ENCODE results near the gene ZP1.
A peak's percentile ranks its signal among the peaks of the same experiment; 100 is the strongest.
"Not testable (repeated sequence)": the region's sequence is repeated elsewhere in the genome, so short reads cannot be mapped to it uniquely, and the experiment has no call there.

The ZP1 gene

GRCh38 chr11:60878245-60879101 lies 11.1 kb downstream of the ZP1 start:
- DNase-seq (ENCODE audit: low read depth), result no peak

- DNase-seq (ENCODE audit: low read depth), result no peak
These were observed 11.8 kb downstream of the ZP1 start for GRCh38 chr11:60879104-60879503.

- no peak for DNase-seq (ENCODE audit: low read depth)
These were observed 12.7 kb downstream of the ZP1 start for GRCh38 chr11:60879971-60880588.

- no peak for DNase-seq (ENCODE audit: low read depth)
These were observed 13.4 kb downstream of the ZP1 start for GRCh38 chr11:60880643-60881282.

- DNase-seq (ENCODE audit: low read depth), result peak; percentile 61
These were observed 20.2 kb downstream of the ZP1 start for GRCh38 chr11:60887556-60887955.

- no peak for DNase-seq (ENCODE audit: low read depth)
These were observed 22.5 kb downstream of the ZP1 start for GRCh38 chr11:60889869-60890311.

- DNase-seq (ENCODE audit: low read depth), result no peak
These were observed 23.4 kb downstream of the ZP1 start for GRCh38 chr11:60890696-60891095.

- peak; percentile 82 for DNase-seq (ENCODE audit: low read depth)
These were observed 23.9 kb downstream of the ZP1 start for GRCh38 chr11:60891103-60891741.

- no peak for DNase-seq (ENCODE audit: low read depth)
These were observed 28.3 kb downstream of the ZP1 start for GRCh38 chr11:60895687-60896086.

- DNase-seq (ENCODE audit: low read depth), result no peak
These were observed 30.2 kb downstream of the ZP1 start for GRCh38 chr11:60897496-60897895.

- peak; percentile 65 for DNase-seq (ENCODE audit: low read depth)
These were observed 31.9 kb downstream of the ZP1 start for GRCh38 chr11:60899046-60899936.

- no peak for DNase-seq (ENCODE audit: low read depth)
These were observed 32.6 kb downstream of the ZP1 start for GRCh38 chr11:60899977-60900376.

- DNase-seq (ENCODE audit: low read depth), result no peak
These were observed 33.5 kb downstream of the ZP1 start for GRCh38 chr11:60900673-60901404.

- no peak for DNase-seq (ENCODE audit: low read depth)
These were observed 35.3 kb downstream of the ZP1 start for GRCh38 chr11:60902625-60903024.

GRCh38 chr11:60905047-60905446 lies 37.7 kb downstream of the ZP1 start:
- no peak for DNase-seq (ENCODE audit: low read depth)

- DNase-seq (ENCODE audit: low read depth), result peak; percentile 72
These were observed 38.3 kb downstream of the ZP1 start for GRCh38 chr11:60905551-60906113.

GRCh38 chr11:60906132-60906972 lies 39.0 kb downstream of the ZP1 start, which contains the start of gene PRPF19:
Gene PRPF19, minus strand, starts transcription at chr11:60906585. Its CDS starts 203 bp downstream, at chr11:60906382.
- peak; percentile 90 for DNase-seq (ENCODE audit: low read depth)

- no peak for DNase-seq (ENCODE audit: low read depth)
These were observed 41.5 kb downstream of the ZP1 start for GRCh38 chr11:60908803-60909202.

- DNase-seq (ENCODE audit: low read depth), result not testable (repeated sequence)
These were observed 42.4 kb downstream of the ZP1 start for GRCh38 chr11:60909680-60910280.

Measured in amniotic epithelial cell (primary cell).